ENCODE results near the gene DBN1.
A peak's percentile ranks its signal among the peaks of the same experiment; 100 is the strongest.

DBN1 gene

GRCh38 chr5:177440990-177441780, 32.2 kb downstream of the DBN1 start:
- DNase-seq = no peak

- peak; percentile 55 for DNase-seq
Measured at GRCh38 chr5:177440211-177440989, 33.0 kb downstream of the DBN1 start.

GRCh38 chr5:177439518-177440053, 33.8 kb downstream of the DBN1 start:
- no peak for DNase-seq

- no peak for DNase-seq
Measured at GRCh38 chr5:177438468-177438867, 35.0 kb downstream of the DBN1 start.

GRCh38 chr5:177437623-177438022, 35.8 kb downstream of the DBN1 start:
- no peak for DNase-seq

- DNase-seq = no peak
Measured at GRCh38 chr5:177435847-177436536, 37.4 kb downstream of the DBN1 start.

GRCh38 chr5:177434942-177435738, 38.3 kb downstream of the DBN1 start:
- DNase-seq = no peak

- DNase-seq = no peak
Measured at GRCh38 chr5:177434437-177434836, 39.0 kb downstream of the DBN1 start.

- no peak for DNase-seq
Measured at GRCh38 chr5:177433658-177434217, 39.7 kb downstream of the DBN1 start.

- no peak for DNase-seq
Measured at GRCh38 chr5:177432839-177433657, 40.4 kb downstream of the DBN1 start.

GRCh38 chr5:177432143-177432838, 41.1 kb downstream of the DBN1 start:
- no peak for DNase-seq

GRCh38 chr5:177431317-177432142, 41.9 kb downstream of the DBN1 start:
- DNase-seq = peak; percentile 55

GRCh38 chr5:177430972-177431316, 42.5 kb downstream of the DBN1 start:
- no peak for DNase-seq

GRCh38 chr5:177430140-177430951, 43.1 kb downstream of the DBN1 start:
- DNase-seq = no peak

- peak; percentile 72 for DNase-seq
Measured at GRCh38 chr5:177429248-177430040, 44.0 kb downstream of the DBN1 start.

GRCh38 chr5:177428574-177429217, 44.7 kb downstream of the DBN1 start:
- no peak for DNase-seq

GRCh38 chr5:177427919-177428573, 45.4 kb downstream of the DBN1 start:
- no peak for DNase-seq

Measured in T-helper 9 cell (primary cell).